CD4-positive, CD25-positive, alpha-beta regulatory T cell (primary cell): ENCODE data around the gene KRT6B. TPM values are rescaled to one million over a fixed set of nuclear protein-coding genes. Genes with fewer than 3 reads are reported as not detected.

Experiments
- ATAC-seq, 2 donors: fragments of 150-1000 bp; cut with Tn5 transposase; one replicate each; pipeline ENCODE4 v1.10.0; 2021; ENCODE audit warnings: low read depth in 2 of 2, moderate number of reproducible peaks in 2 of 2, moderate library complexity in 1 of 2
- DNase-seq, 3 donors: peaks; one replicate each; pipeline versions ENCODE4 v3.0.0 to v3.0.0-alpha.2; 2012 to 2022; ENCODE audit warnings: mixed read lengths in 1 of 3
- H3K27ac ChIP-seq: one replicate; pipeline ENCODE4 v1.7.0; 2013; ENCODE audit warnings: mild to moderate bottlenecking, low read length; ENCODE audit not compliant: insufficient read depth, poor library complexity, severe bottlenecking
- H3K27me3 ChIP-seq: one replicate; pipeline ENCODE4 v1.7.0; 2013; ENCODE audit warnings: low read length; ENCODE audit not compliant: control insufficient read depth, insufficient read depth
- H3K36me3 ChIP-seq: one replicate; pipeline ENCODE4 v1.7.0; 2013; ENCODE audit warnings: mild to moderate bottlenecking, low read length, moderate library complexity; ENCODE audit not compliant: control insufficient read depth, insufficient read depth
- H3K4me1 ChIP-seq: 2 replicates; pipeline ENCODE4 v1.7.0; 2013; ENCODE audit warnings: mild to moderate bottlenecking, low read length; ENCODE audit not compliant: insufficient read depth, control insufficient read depth, poor library complexity, severe bottlenecking
- H3K4me3 ChIP-seq: one replicate; pipeline ENCODE4 v1.7.0; 2013; ENCODE audit warnings: low read depth, mild to moderate bottlenecking, low read length, moderate library complexity
- H3K9me3 ChIP-seq, 2 experiments: 1 replicate in 1 of 2; 2 replicates in 1 of 2; pipeline ENCODE4 v1.7.0; 2013; ENCODE audit warnings: low read length in 2 of 2, mild to moderate bottlenecking in 1 of 2, moderate library complexity in 1 of 2; ENCODE audit not compliant: control insufficient read depth in 2 of 2
- H3K27ac Mint-ChIP-seq, 3 donors: one replicate each; pipeline ENCODE4 v1.8.0; 2020 to 2022; ENCODE audit warnings: mild to moderate bottlenecking in 3 of 3, mixed read lengths in 3 of 3, moderate library complexity in 2 of 3
- H3K27me3 Mint-ChIP-seq: one replicate; pipeline ENCODE4 v1.8.0; 2022; ENCODE audit warnings: mild to moderate bottlenecking, mixed read lengths
- H3K36me3 Mint-ChIP-seq: one replicate; pipeline ENCODE4 v1.8.0; 2020; ENCODE audit warnings: mixed read lengths
- H3K4me1 Mint-ChIP-seq, 4 donors: one replicate each; pipeline ENCODE4 v1.8.0; 2020 to 2022; ENCODE audit warnings: mixed read lengths in 4 of 4, mild to moderate bottlenecking in 1 of 4
- H3K4me3 Mint-ChIP-seq, 4 donors: one replicate each; pipeline ENCODE4 v1.8.0; 2020 to 2022; ENCODE audit warnings: mild to moderate bottlenecking in 4 of 4, mixed read lengths in 4 of 4, moderate library complexity in 3 of 4
- H3K9me3 Mint-ChIP-seq, 7 donors: one replicate each; pipeline ENCODE4 v1.8.0; 2020 to 2022; ENCODE audit warnings: mixed read lengths in 7 of 7, mild to moderate bottlenecking in 3 of 7, moderate library complexity in 2 of 7
- polyA plus RNA-seq, 4 donors: library from polyadenylated mRNA; unstranded; fragments of 300-500 nt; fragmentation: Illumina TruSeq; gene quantifications; one replicate each; pipeline ENCODE4 v1.2.3, GENCODE V29; 2021
- total RNA-seq: library from RNA; stranded (reverse); gene quantifications from one replicate; pipeline ENCODE4 v1.2.3, GENCODE V29; 2022

KRT6B gene
- total and polyA plus RNA-seq, 5 donors from 2014 or later: not detected

GRCh38 chr12:52445876-52446275, 6.1 kb downstream of the KRT6B start:
- H3K4me1 ChIP-seq: no peaks in the 10 kb centered on the region
- no peaks in the 10 kb centered on the region for H3K4me1 Mint-ChIP-seq
- no peaks in the 10 kb centered on the region for H3K9me3 ChIP-seq
- no peak overlapping the region for H3K4me3 ChIP-seq
- H3K4me3 Mint-ChIP-seq: no peak overlapping the region
- peak overlapping the region in 1 of 3 donors; percentile 1 for H3K27ac Mint-ChIP-seq
- no peaks in the 10 kb centered on the region for H3K36me3 Mint-ChIP-seq
- H3K27ac ChIP-seq: no peak overlapping the region
- ATAC-seq: no peak
- H3K27me3 Mint-ChIP-seq: peaks cover 11% of the 10 kb centered on the region
- peaks cover 5% of the 10 kb centered on the region for H3K27me3 ChIP-seq
- peaks cover 0 to 10% (median 0%) of the 10 kb centered on the region in 7 donors for H3K9me3 Mint-ChIP-seq
- DNase-seq: no peak
- H3K36me3 ChIP-seq: no peaks in the 10 kb centered on the region

DNA sequence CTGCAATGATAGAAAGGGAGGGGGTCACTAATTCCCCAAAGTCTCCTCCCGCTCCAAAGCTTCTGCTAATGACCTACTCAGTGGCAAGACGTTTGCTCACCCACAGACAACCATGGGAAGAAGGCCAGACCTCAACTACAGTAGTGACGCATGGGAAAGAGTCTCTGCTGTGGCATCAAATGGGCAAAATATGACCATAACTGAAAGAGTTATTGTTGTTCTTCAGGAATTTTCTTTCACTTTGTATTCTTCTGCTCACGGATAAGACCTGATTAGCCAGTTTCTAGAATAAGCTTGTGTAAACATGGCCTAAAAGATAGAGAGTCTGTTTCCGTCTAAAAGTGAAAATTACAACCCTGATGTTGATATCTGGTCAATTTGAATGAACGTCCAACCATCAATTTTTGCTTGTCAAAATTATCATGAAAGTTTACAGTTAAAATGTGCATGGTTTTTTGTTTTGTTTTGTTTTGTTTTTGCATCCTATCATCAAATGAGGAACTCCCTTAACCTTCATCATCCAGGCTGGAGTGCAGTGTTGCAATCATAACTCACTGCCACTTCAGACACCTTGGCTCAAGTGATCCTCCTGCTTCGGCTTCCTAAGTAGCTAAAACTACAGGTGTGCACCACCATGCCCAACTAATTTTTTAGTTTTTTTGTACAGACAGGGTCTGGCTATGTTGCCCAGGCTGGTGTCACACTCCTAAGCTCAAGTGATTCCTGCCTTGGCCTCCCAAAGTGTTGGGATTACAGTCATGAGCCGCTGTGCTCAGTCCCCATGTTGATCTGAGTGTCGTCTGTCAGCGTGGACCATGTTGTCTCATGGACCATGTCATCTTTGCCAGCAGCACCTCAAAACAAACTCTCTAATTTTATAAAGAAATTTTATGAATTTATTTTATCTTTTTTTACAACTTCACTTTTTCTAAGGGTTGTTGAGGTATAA, 7.0 kb downstream of the KRT6B start:
- Histone ChIP-seq H3K36me3 (no peaks in the 10 kb centered on the region), H3K27me3 (peaks cover 5% of the 10 kb centered on the region), H3K4me1 (no peaks in the 10 kb centered on the region), H3K4me3 (no peak overlapping the region), H3K9me3 (no peaks in the 10 kb centered on the region), H3K27ac (no peak overlapping the region)
- H3K27ac Mint-ChIP-seq: no peak overlapping the region
- DNase-seq: no peak
- no peaks in the 10 kb centered on the region for H3K36me3 Mint-ChIP-seq
- no peaks in the 10 kb centered on the region for H3K4me1 Mint-ChIP-seq
- peaks cover 0 to 9% (median 0%) of the 10 kb centered on the region in 7 donors for H3K9me3 Mint-ChIP-seq
- no peak overlapping the region for H3K4me3 Mint-ChIP-seq
- H3K27me3 Mint-ChIP-seq: peaks cover 11% of the 10 kb centered on the region
- no peak for ATAC-seq

- Mint-ChIP-seq H3K4me3 (no peak overlapping the region), H3K9me3 (peaks cover 0 to 8% (median 0%) of the 10 kb centered on the region in 7 donors), H3K36me3 (no peaks in the 10 kb centered on the region), H3K27me3 (peaks cover 11% of the 10 kb centered on the region), H3K4me1 (no peaks in the 10 kb centered on the region), H3K27ac (no peak overlapping the region)
- Histone ChIP-seq H3K27me3 (peaks cover 5% of the 10 kb centered on the region), H3K27ac (no peak overlapping the region), H3K4me1 (no peaks in the 10 kb centered on the region), H3K9me3 (no peaks in the 10 kb centered on the region), H3K36me3 (no peaks in the 10 kb centered on the region), H3K4me3 (no peak overlapping the region)
- DNase-seq (no peak), ATAC-seq (no peak)
Measured at GRCh38 chr12:52443966-52444365, 8.0 kb downstream of the KRT6B start.

- no peak for DNase-seq
- H3K4me1 Mint-ChIP-seq: no peaks in the 10 kb centered on the region
- H3K27me3 Mint-ChIP-seq: peaks cover 10% of the 10 kb centered on the region
- Histone ChIP-seq H3K27me3 (peaks cover 5% of the 10 kb centered on the region), H3K4me3 (no peak overlapping the region), H3K4me1 (no peaks in the 10 kb centered on the region), H3K36me3 (no peaks in the 10 kb centered on the region), H3K27ac (no peak overlapping the region), H3K9me3 (no peaks in the 10 kb centered on the region)
- no peak overlapping the region for H3K4me3 Mint-ChIP-seq
- no peaks in the 10 kb centered on the region for H3K36me3 Mint-ChIP-seq
- no peak for ATAC-seq
- no peak overlapping the region for H3K27ac Mint-ChIP-seq
- H3K9me3 Mint-ChIP-seq: peaks cover 0 to 8% (median 0%) of the 10 kb centered on the region in 7 donors
Measured at GRCh38 chr12:52442600-52443061, 9.3 kb downstream of the KRT6B start.

GRCh38 chr12:52441320-52441911, 10.5 kb downstream of the KRT6B start:
- Mint-ChIP-seq H3K4me1 (peaks cover 0 to 5% (median 0%) of the 10 kb centered on the region in 4 donors), H3K4me3 (no peak overlapping the region), H3K36me3 (no peaks in the 10 kb centered on the region), H3K9me3 (peaks cover 0 to 8% (median 0%) of the 10 kb centered on the region in 7 donors), H3K27ac (no peak overlapping the region), H3K27me3 (peaks cover 6% of the 10 kb centered on the region)
- Histone ChIP-seq H3K4me3 (no peak overlapping the region), H3K27me3 (peaks cover 5% of the 10 kb centered on the region), H3K9me3 (no peaks in the 10 kb centered on the region), H3K36me3 (no peaks in the 10 kb centered on the region), H3K4me1 (no peaks in the 10 kb centered on the region), H3K27ac (no peak overlapping the region)
- DNase-seq: no peak
- no peak for ATAC-seq

DNA sequence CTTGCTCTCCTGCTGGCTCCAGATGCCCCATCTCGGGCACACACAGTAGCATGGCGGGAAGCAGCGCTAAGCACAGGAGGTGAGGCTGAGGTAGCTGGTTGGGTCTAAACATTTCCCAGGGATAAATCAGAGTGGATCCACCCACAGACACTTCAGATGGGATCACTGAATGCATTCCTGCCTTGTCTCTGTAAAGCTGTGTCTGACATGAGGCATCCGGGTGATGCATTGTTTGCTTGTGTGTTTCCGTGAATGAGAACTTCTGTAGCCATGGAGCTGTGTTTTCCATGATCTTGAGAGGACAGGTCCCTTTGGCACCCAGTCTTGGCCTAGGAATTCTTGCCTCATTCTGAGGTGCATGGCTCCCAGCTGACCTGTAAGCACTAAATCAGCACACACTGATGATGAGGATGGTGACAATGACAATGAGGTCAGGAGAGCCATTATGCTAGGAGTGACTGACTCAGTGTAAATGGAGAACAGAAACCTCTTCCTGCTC, 11.1 kb downstream of the KRT6B start:
- Mint-ChIP-seq H3K4me3 (no peak overlapping the region), H3K36me3 (no peaks in the 10 kb centered on the region), H3K27me3 (peaks cover 6% of the 10 kb centered on the region), H3K27ac (no peak overlapping the region), H3K4me1 (peaks cover 0 to 5% (median 0%) of the 10 kb centered on the region in 4 donors), H3K9me3 (peaks cover 0 to 6% (median 0%) of the 10 kb centered on the region in 7 donors)
- Histone ChIP-seq H3K4me3 (no peak overlapping the region), H3K27ac (no peak overlapping the region), H3K36me3 (no peaks in the 10 kb centered on the region), H3K4me1 (no peaks in the 10 kb centered on the region), H3K27me3 (peaks cover 5% of the 10 kb centered on the region), H3K9me3 (no peaks in the 10 kb centered on the region)
- no peak for ATAC-seq
- DNase-seq: no peak

DNA sequence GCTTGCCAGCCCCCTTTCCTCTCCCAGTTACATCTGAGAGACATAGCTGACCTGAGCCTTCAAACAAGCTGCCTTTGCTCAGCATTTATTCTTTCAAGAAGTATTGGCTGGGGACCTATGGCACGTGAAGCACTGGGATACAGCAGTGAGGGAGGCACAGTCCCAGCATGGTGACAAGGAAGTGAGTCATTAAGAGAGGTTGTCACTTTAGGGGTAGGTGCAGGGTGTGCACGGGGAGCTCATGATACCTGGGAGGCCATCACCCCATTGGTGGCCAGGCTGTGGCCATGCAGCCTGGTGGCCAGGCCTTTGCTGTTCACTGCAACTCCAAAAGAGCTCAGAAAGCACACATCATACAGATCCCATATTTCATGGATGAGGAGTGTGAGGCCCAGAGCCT, 12.1 kb downstream of the KRT6B start:
- Mint-ChIP-seq H3K36me3 (no peaks in the 10 kb centered on the region), H3K4me1 (peaks cover 0 to 5% (median 0%) of the 10 kb centered on the region in 4 donors), H3K4me3 (no peak overlapping the region), H3K9me3 (peaks cover 0 to 2% (median 0%) of the 10 kb centered on the region in 7 donors), H3K27me3 (peaks cover 6% of the 10 kb centered on the region), H3K27ac (no peak overlapping the region)
- Histone ChIP-seq H3K27me3 (peaks cover 5% of the 10 kb centered on the region), H3K4me1 (no peaks in the 10 kb centered on the region), H3K9me3 (no peaks in the 10 kb centered on the region), H3K27ac (no peak overlapping the region), H3K4me3 (no peak overlapping the region), H3K36me3 (no peaks in the 10 kb centered on the region)
- no peak for DNase-seq
- no peak for ATAC-seq
